Measurements from ENCODE around the gene FOXD4. TPM values are rescaled to one million over a fixed set of nuclear protein-coding genes. Genes with fewer than 3 reads are reported as not detected.
A peak's percentile ranks its signal among the peaks of the same experiment; 100 is the strongest.
"Not testable (repeated sequence)": the region's sequence is repeated elsewhere in the genome, so short reads cannot be mapped to it uniquely, and the experiment has no call there.

The FOXD4 gene
- total RNA-seq, 1 donor from 2014 or later, result not detected

- intact Hi-C loops (cut with DNase I); ATAC-seq (ENCODE audit: poor library complexity): not testable (repeated sequence)
Observed at GRCh38 chr9:98775-99174, 19.4 kb downstream of the FOXD4 start.

GRCh38 chr9:94992-95391 lies 23.2 kb downstream of the FOXD4 start:
- DNase-seq; intact Hi-C loops (cut with DNase I); ATAC-seq (ENCODE audit: poor library complexity): not testable (repeated sequence)

More at GRCh38 chr9:98775-99174, 19.4 kb downstream of the FOXD4 start:
- DNase-seq, result not testable (repeated sequence)

GRCh38 chr9:94323-94722 lies 23.9 kb downstream of the FOXD4 start:
- DNase-seq; intact Hi-C loops (cut with DNase I); ATAC-seq (ENCODE audit: poor library complexity): not testable (repeated sequence)

GRCh38 chr9:93909-94308 lies 24.3 kb downstream of the FOXD4 start:
- DNase-seq; intact Hi-C loops (cut with DNase I); ATAC-seq (ENCODE audit: poor library complexity): not testable (repeated sequence)

- intact Hi-C loops (cut with DNase I); ATAC-seq (ENCODE audit: poor library complexity); DNase-seq: not testable (repeated sequence)
Observed at GRCh38 chr9:90851-91250, 27.4 kb downstream of the FOXD4 start.

- DNase-seq; intact Hi-C loops (cut with DNase I): not testable (repeated sequence)
- peak; percentile 94 for ATAC-seq (ENCODE audit: poor library complexity)
Observed at GRCh38 chr9:88396-89037, 29.7 kb downstream of the FOXD4 start.

- DNase-seq; intact Hi-C loops (cut with DNase I); ATAC-seq (ENCODE audit: poor library complexity): not testable (repeated sequence)
Observed at GRCh38 chr9:87860-88259, 30.4 kb downstream of the FOXD4 start.

- DNase-seq; intact Hi-C loops (cut with DNase I): not testable (repeated sequence)
- ATAC-seq (ENCODE audit: poor library complexity), result peak; percentile 28
Observed at GRCh38 chr9:87105-87504, 31.1 kb downstream of the FOXD4 start.

- ATAC-seq (ENCODE audit: poor library complexity); DNase-seq; intact Hi-C loops (cut with DNase I): not testable (repeated sequence)
Observed at GRCh38 chr9:86697-87096, 31.5 kb downstream of the FOXD4 start.

- ATAC-seq (ENCODE audit: poor library complexity); intact Hi-C loops (cut with DNase I); DNase-seq: not testable (repeated sequence)
Observed at GRCh38 chr9:82932-83689, 35.1 kb downstream of the FOXD4 start.

GRCh38 chr9:78333-78732 lies 39.9 kb downstream of the FOXD4 start:
- DNase-seq; intact Hi-C loops (cut with DNase I); ATAC-seq (ENCODE audit: poor library complexity): not testable (repeated sequence)

- DNase-seq; intact Hi-C loops (cut with DNase I): not testable (repeated sequence)
Observed at GRCh38 chr9:76389-76788, 41.8 kb downstream of the FOXD4 start.

GRCh38 chr9:73900-74525 lies 44.2 kb downstream of the FOXD4 start:
- intact Hi-C loops (cut with DNase I), result not testable (repeated sequence)
- ATAC-seq (ENCODE audit: poor library complexity) (peak; percentile 25), DNase-seq (peak; percentile 55)

More at GRCh38 chr9:76389-76788, 41.8 kb downstream of the FOXD4 start:
- not testable (repeated sequence) for ATAC-seq (ENCODE audit: poor library complexity)

- peak; percentile 41 for DNase-seq
- intact Hi-C loops (cut with DNase I), result not testable (repeated sequence)
- peak; percentile 63 for ATAC-seq (ENCODE audit: poor library complexity)
Observed at GRCh38 chr9:73076-73899, 44.9 kb downstream of the FOXD4 start.

Other genes with a start within 250 kb of the FOXD4 start
- 12.6 TPM for gene WASHC1, start 89.0 kb downstream of the FOXD4 start, total RNA-seq
- gene ZNG1A, start 60.6 kb upstream of the FOXD4 start, total RNA-seq, result 14.6 TPM
- gene DOCK8, start 96.4 kb upstream of the FOXD4 start, total RNA-seq, result 3.4 TPM

Measured in Right ventricle myocardium superior (tissue), 1 donor.